GM19193 (cell line): ENCODE data around the gene PAN2.

Experiments
- POLR2A ChIP-seq: IDR thresholded peaks from 4 replicates; pipeline ENCODE4 v1.6.1; 2011; ENCODE audit not compliant: insufficient read depth, insufficient read length; ENCODE audit errors: extremely low read depth

Gene PAN2, protein sequence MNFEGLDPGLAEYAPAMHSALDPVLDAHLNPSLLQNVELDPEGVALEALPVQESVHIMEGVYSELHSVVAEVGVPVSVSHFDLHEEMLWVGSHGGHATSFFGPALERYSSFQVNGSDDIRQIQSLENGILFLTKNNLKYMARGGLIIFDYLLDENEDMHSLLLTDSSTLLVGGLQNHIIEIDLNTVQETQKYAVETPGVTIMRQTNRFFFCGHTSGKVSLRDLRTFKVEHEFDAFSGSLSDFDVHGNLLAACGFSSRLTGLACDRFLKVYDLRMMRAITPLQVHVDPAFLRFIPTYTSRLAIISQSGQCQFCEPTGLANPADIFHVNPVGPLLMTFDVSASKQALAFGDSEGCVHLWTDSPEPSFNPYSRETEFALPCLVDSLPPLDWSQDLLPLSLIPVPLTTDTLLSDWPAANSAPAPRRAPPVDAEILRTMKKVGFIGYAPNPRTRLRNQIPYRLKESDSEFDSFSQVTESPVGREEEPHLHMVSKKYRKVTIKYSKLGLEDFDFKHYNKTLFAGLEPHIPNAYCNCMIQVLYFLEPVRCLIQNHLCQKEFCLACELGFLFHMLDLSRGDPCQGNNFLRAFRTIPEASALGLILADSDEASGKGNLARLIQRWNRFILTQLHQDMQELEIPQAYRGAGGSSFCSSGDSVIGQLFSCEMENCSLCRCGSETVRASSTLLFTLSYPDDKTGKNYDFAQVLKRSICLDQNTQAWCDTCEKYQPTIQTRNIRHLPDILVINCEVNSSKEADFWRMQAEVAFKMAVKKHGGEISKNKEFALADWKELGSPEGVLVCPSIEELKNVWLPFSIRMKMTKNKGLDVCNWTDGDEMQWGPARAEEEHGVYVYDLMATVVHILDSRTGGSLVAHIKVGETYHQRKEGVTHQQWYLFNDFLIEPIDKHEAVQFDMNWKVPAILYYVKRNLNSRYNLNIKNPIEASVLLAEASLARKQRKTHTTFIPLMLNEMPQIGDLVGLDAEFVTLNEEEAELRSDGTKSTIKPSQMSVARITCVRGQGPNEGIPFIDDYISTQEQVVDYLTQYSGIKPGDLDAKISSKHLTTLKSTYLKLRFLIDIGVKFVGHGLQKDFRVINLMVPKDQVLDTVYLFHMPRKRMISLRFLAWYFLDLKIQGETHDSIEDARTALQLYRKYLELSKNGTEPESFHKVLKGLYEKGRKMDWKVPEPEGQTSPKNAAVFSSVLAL

DNA sequence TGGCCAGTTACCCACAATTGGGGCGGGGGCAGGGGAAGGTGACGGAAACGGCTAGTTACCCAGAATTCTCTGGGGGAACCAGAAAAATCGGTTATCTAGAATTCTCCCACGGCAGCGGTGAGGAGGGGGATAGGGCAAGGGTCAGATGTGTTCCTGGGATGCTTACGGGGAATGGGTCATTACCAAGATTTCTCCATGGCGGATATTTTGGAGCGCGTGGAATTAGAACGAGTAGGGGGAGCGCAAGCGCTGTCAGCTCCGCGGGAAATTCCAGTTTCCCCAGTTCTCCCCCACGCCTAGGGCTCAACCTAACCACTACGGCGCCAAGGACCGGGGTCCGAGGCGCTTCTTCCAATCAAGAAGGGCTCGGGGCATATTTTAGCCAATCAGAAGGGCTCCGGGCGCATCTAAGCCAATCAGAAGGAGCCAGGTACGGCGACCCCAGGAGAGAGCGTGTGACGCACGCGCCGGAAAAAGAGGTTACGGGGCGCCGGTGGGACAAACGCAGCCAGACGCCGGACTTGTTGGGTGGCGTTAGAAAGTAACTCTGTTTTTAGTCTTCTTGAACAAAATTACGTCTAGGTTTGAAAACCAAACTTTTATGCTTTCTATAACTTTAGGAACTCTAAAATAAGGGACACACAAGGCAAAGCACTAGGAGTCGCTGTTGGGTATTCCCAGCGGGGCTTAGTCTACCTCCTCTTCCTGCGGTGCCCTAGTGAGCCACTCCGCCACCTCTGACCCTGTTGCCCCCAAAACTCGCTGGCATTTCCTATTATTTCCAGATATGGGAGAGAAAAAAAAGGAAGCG, at the start of gene PAN2:
TSS of gene PAN2 (minus strand) at position 322 of the 811 bp plus-strand sequence. CDS start 906 bp downstream, outside the sequence.
- peak; percentile 87 for TF ChIP-seq POLR2A

DNA sequence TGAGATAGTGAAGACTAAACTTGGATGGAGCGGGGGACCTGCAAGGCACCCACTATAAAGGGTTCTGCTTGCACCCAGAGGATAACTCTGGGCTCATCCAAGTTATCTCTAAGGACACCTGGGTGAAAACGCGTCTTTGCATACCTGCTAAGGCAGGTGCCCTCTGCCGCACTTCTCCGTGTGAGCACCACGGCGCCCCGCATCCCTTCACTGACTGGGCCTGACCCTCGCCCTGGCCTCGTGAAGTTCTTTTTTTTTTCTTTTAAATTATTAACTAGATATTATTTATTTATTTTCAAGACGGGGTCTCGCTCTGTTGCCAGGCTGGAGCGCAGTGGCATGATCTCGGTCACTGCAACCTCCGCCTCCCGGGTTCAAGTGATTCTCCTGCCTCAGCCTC, 48.8 kb upstream of the PAN2 start:
- no peak for TF ChIP-seq POLR2A

DNA sequence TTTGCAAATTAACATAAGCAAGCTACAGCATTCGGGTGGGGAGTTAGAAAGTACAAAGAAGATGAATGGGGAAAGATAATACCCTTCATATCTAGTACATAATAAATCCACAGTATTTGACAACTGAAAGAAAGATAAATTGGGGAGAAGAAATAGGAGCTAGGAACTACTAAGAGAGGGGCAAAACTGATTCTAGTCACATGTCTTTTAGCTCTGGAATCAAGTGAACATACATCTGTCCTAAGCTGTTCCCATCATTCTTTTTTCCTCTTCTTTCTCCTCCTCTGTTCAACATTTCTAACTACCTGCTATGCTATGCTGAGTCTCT, 44.2 kb upstream of the PAN2 start:
- no peak for TF ChIP-seq POLR2A

DNA sequence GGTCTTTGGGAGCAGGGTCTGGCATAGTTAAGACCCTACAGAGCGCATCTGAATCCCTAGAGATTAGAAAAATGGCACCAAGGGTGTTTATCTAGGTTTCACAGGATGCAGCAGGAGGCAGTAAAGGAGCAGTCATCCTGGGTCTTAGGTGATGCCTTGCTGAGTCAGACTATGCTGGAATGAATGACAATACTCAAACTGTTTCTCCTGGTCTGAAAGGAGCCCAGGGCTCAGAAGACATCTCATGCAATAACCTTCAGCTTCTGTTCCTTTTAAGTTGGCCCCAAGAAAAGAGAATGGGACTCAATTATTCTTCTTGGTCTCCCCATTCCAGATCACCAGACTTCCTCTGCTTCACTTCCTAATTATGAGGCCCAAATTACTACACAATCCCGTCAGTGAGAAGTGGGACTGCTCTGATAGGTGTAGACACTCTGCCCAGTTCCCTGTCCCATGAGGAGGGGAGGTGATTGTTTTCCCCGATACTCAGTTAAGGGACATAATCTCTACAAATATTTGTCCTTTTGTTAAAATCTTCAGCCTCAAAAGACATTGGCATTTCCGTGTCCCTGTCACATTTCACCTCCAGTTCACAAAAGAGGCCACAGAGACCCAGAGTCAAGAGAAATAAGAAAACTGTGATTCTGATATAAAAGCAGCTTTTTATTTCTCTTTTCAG, 43.6 kb upstream of the PAN2 start:
- TF ChIP-seq POLR2A = no peak

DNA sequence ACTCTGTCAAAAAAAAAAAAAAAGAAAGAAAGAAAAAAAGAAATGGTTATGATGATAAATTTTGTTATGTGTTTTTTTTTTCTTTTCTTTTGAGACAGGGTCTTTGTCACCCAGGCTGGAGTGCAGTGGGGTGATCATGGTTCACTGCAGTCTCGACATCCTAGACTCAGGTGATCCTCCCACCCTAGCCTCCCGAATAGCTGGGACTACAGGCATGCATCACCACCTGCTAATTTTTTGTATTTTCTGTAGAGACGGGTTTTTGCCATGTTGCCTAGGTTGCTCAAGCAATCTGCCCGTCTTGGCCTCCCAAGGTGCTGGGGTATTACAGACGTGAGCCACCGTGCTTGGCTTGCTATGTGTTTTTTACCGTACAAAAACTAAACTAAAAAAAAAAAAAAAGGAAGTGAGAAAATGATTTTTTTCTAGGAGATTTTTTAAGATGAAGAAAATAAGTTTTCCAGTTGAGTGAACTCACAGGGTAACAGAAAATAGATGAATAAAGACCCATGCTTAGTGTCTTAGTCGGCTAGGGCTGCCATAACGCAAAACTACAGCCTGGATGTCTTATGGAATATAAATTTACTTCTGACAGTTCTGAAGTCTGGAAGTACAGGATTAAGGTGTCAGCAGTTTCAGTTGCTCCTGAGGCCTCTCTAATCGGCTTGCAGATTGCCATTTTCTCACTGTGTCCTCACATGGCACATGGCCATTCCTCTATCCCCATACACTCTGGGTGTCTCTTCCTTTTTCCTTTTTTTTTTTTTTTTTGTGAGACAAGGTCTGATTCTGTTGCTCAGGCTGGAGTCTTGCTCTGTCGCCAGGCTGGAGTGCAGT, 42.0 kb upstream of the PAN2 start:
- TF ChIP-seq POLR2A = no peak

DNA sequence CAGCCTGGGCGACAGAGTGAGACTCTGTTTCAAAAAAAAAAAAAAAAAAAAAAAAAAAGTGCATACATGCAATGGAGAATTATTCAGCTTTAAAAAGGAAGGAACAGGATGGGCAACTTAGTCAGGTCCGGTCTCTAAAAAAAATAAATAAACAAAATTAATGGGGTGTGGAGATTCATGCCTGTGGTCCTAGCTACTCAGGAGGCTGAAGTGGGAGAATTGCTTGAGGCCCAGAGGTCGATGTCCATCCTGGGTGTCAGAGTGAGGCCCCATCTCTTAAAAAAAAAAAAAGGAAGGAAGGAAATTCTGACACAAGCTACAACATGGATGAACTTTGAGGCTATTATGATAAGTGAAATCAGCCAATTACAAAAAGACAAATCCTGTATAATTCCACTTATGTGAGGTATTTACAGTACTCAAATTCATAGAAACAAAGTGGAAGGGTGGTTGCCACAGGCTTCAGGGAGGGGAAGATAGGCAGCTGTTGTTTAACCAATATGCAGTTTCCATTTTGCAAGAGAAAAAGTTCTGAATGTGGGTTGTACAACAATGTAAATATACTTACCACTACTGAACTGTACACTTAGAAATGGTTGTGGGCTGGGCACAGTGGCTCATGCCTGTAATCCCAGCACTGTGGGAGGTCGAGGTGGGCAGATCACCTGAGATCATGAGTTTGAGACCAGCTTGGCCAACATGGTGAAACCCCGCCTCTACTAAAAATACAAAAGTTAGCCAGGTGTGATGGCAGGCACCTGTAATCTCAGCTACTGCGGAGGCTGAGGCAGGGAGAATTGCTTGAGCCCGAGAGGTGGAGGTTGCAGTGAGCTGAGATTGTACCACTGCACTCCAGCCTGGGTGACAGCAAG, 41.2 kb upstream of the PAN2 start:
- TF ChIP-seq POLR2A = peak; percentile 19

DNA sequence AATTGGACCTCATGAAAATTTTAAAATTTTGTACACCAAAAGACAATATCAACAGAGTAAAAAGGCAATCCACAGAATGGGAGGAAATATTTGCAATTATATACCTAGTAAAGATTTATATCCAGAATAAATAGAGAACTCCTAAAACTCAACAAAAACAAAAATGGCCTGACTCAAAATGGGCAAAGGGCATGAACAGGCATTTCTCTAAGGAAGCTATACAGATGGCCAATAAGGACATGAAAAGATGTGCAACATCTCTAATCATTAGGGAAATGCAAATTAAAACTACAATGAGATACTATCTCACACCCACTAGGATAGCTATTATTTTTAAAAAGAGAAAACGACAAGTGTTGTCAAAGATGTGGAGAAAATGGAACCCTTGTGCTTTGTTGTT, 39.7 kb upstream of the PAN2 start:
- TF ChIP-seq POLR2A = no peak

DNA sequence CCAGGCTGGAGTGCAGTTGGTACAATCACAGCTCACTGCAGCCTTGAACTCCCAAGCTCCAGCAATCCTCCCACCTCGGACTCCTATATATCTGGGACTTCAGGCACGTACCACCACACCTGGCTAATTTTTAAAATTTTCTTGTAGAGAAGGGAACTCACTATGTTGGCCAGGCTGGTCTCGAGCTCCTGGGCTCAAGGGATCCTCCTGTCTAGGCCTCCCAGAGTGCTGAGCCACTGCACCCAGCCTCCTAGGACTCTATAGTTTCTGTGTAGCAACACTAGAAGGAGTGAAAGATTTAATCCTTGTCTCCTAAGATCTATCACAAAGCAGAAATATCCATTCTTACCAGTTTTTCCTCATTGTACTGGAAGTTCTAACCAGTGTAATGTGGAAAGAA, 33.1 kb upstream of the PAN2 start:
- no peak for TF ChIP-seq POLR2A

DNA sequence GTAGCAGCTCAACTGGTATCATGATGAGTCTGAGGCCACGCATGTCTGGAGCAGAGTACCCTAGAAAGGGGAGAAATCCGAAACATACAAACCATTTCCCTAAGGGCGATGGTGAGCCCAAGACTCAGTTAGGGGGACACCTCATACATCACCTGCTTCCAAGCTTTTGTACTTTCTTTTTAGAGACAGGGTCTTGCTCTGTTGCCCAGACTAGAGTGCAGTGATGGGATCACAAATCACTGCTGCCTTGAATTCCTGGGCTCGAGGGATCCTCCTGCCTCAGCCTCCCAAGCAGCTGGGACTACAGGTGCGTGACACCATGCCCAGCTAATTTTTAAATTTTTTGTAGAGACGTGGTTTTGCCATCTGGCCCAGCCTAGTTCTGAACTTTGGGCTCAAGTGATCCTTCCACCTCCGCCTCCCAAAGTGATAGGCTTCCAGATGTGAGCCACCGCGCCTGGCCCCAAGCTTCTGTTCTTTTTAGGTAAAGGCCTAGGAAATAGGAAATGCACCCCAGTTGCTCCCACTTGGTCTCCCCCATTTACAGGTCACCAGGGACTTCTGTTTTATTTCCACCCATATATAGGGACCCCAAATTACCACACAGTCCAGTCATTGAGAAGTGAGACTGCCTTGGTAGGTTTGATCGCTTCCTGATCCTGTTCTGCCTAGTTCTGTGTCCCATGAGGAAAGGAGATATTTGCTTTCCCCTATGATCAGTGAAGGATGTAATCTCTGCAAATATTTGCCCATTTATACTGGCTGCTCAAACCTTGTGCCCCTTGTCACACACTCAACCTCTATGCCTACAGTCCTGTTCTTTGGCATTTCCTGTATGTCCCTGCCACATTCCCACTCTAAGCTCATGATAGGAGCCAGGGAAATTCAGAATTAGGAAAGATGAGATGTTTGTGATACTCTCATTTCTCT, 28.6 kb upstream of the PAN2 start, which contains the start of gene APOF:
TSS of gene APOF (minus strand) at position 728 of the 930 bp plus-strand sequence. CDS start at position 616, 112 bp downstream.
- no peak for TF ChIP-seq POLR2A

DNA sequence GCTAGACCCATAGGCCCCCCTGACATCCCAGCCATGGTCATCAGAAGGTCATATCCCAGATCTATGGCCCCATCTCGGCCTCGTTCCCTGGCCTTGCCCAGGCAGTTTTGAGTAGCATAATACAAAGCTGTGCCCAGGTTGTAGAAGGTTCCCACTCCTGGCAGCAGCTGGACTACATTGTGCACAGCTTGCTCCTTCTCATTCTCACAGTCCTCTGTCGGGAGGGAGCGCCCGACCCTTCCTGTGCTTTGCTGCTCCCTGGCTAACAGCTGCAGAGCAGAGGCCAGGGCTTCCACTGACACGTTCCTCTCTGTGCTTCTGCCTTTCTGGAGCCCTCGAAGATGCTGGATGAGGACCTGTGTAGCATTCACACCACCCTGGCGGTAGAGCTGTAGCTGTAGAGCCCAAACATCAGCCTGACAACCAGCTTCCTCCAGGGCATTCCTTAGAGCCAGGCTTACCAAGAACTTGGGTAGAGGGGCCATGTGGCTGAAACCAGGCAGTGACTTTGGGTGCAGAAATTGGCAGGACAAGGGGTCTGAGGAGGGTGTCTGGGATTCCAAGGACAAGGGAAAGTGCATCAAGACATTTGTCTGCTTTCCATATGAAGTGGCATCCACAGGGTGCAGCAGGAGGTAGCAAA, 27.8 kb upstream of the PAN2 start:
- no peak for TF ChIP-seq POLR2A
